Mesenchymal stem cell (in vitro differentiated cells and primary cell): Measurements from ENCODE around the gene RABEPK.
"Not testable (repeated sequence)": the region's sequence is repeated elsewhere in the genome, so short reads cannot be mapped to it uniquely, and the experiment has no call there.

Experiments
- DNase-seq: peaks from one replicate; pipeline ENCODE4 v3.0.0-alpha.2; 2013
- H2AFZ ChIP-seq: one replicate; pipeline ENCODE4 v1.6.1; 2013; ENCODE audit warnings: low read depth, mild to moderate bottlenecking, control low read depth, inconsistent platforms, low read length, moderate library complexity
- H2AK5ac ChIP-seq: 2 replicates; pipeline ENCODE4 v1.6.1; 2013; ENCODE audit warnings: low read length, moderate library complexity, mild to moderate bottlenecking, inconsistent platforms; ENCODE audit not compliant: severe bottlenecking
- H2BK120ac ChIP-seq: one replicate; pipeline ENCODE4 v1.6.1; 2013; ENCODE audit warnings: low read depth, mild to moderate bottlenecking, inconsistent platforms, low read length, moderate library complexity
- H2BK12ac ChIP-seq, 2 experiments: one replicate each; pipeline ENCODE4 v1.6.1; 2013; ENCODE audit warnings: inconsistent platforms in 2 of 2, low read length in 2 of 2, mild to moderate bottlenecking in 2 of 2, moderate library complexity in 2 of 2, control low read depth in 1 of 2
- H2BK15ac ChIP-seq: one replicate; pipeline ENCODE4 v1.6.1; 2013; ENCODE audit warnings: mild to moderate bottlenecking, low read depth, inconsistent platforms; ENCODE audit not compliant: poor library complexity, severe bottlenecking
- H2BK5ac ChIP-seq: 2 replicates; pipeline ENCODE4 v1.6.1; 2013; ENCODE audit warnings: low read depth, mild to moderate bottlenecking, low read length, control low read depth, inconsistent platforms; ENCODE audit not compliant: poor library complexity, severe bottlenecking
- H3K14ac ChIP-seq, 2 experiments: one replicate each; pipeline ENCODE4 v1.6.1; 2013; ENCODE audit warnings: inconsistent platforms in 2 of 2, low read length in 2 of 2, control low read depth in 1 of 2, mild to moderate bottlenecking in 1 of 2, moderate library complexity in 1 of 2
- H3K18ac ChIP-seq, 2 experiments: one replicate each; pipeline ENCODE4 v1.6.1; 2013; ENCODE audit warnings: inconsistent platforms in 2 of 2, low read length in 2 of 2, control low read depth in 1 of 2, low read depth in 1 of 2, mild to moderate bottlenecking in 1 of 2
- H3K23ac ChIP-seq, 2 experiments: one replicate each; pipeline ENCODE4 v1.6.1; 2013; ENCODE audit warnings: inconsistent platforms in 2 of 2, low read length in 2 of 2, mild to moderate bottlenecking in 2 of 2, moderate library complexity in 2 of 2, control low read depth in 1 of 2
- H3K27ac ChIP-seq: 2 replicates; pipeline ENCODE4 v1.5.1; 2013; ENCODE audit warnings: mild to moderate bottlenecking, moderate library complexity, low read length, control low read depth, inconsistent platforms; ENCODE audit not compliant: poor library complexity, severe bottlenecking
- H3K27me3 ChIP-seq, 2 experiments: 2 replicates each; pipeline versions ENCODE4 v1.6.1 to v1.7.0; 2013; ENCODE audit warnings: low read length in 2 of 2, mild to moderate bottlenecking in 2 of 2, moderate library complexity in 2 of 2, control low read depth in 1 of 2, inconsistent platforms in 1 of 2; ENCODE audit not compliant: control insufficient read depth in 1 of 2, insufficient read depth in 1 of 2
- H3K36me3 ChIP-seq, 2 experiments: 2 replicates each; pipeline versions ENCODE4 v1.6.1 to v1.7.0; 2013; ENCODE audit warnings: low read length in 2 of 2, control low read depth in 1 of 2, inconsistent platforms in 1 of 2, low read depth in 1 of 2, mild to moderate bottlenecking in 1 of 2; ENCODE audit not compliant: insufficient read depth in 2 of 2, control insufficient read depth in 1 of 2
- H3K4ac ChIP-seq, 2 experiments: one replicate each; pipeline ENCODE4 v1.6.1; 2013; ENCODE audit warnings: inconsistent platforms in 2 of 2, low read length in 2 of 2, mild to moderate bottlenecking in 2 of 2, moderate library complexity in 2 of 2, control low read depth in 1 of 2, low read depth in 1 of 2
- H3K4me1 ChIP-seq: 2 replicates; pipeline ENCODE4 v1.6.1; 2013; ENCODE audit warnings: low read depth, low read length, control low read depth; ENCODE audit not compliant: control insufficient read depth, insufficient read depth
- H3K4me2 ChIP-seq: 2 replicates; pipeline ENCODE4 v1.6.1; 2013; ENCODE audit warnings: low read length, mild to moderate bottlenecking, inconsistent platforms; ENCODE audit not compliant: poor library complexity, severe bottlenecking
- H3K4me3 ChIP-seq, 2 experiments: 2 replicates each; pipeline versions ENCODE4 v1.5.1 to v1.7.0; 2013; ENCODE audit warnings: low read length in 2 of 2, mild to moderate bottlenecking in 2 of 2, control low read depth in 1 of 2, low read depth in 1 of 2; ENCODE audit not compliant: insufficient read depth in 1 of 2
- H3K79me1 ChIP-seq: replicated peaks from 2 replicates; pipeline ENCODE4 v1.6.1; 2013; ENCODE audit warnings: mild to moderate bottlenecking, control low read depth, low read length, inconsistent platforms; ENCODE audit not compliant: poor library complexity, severe bottlenecking
- H3K9ac ChIP-seq: 2 replicates; pipeline ENCODE4 v1.7.0; 2013; ENCODE audit warnings: mild to moderate bottlenecking, low read length, moderate library complexity
- H3K9me3 ChIP-seq: 2 replicates; pipeline ENCODE4 v1.7.0; 2013; ENCODE audit warnings: mild to moderate bottlenecking, low read length; ENCODE audit not compliant: control insufficient read depth
- H4K8ac ChIP-seq: one replicate; pipeline ENCODE4 v1.6.1; 2013; ENCODE audit warnings: inconsistent platforms, mild to moderate bottlenecking, low read length, moderate library complexity
- H4K91ac ChIP-seq: one replicate; pipeline ENCODE4 v1.6.1; 2013; ENCODE audit warnings: mild to moderate bottlenecking, low read length, inconsistent platforms
- WGBS: methylation state at CpG from one replicate; pipeline ENCODE4 v1.1.7; 2013; ENCODE audit warnings: mixed read lengths; 5-methylcytosine and 5-hydroxymethylcytosine counted together

RABEPK gene

DNA sequence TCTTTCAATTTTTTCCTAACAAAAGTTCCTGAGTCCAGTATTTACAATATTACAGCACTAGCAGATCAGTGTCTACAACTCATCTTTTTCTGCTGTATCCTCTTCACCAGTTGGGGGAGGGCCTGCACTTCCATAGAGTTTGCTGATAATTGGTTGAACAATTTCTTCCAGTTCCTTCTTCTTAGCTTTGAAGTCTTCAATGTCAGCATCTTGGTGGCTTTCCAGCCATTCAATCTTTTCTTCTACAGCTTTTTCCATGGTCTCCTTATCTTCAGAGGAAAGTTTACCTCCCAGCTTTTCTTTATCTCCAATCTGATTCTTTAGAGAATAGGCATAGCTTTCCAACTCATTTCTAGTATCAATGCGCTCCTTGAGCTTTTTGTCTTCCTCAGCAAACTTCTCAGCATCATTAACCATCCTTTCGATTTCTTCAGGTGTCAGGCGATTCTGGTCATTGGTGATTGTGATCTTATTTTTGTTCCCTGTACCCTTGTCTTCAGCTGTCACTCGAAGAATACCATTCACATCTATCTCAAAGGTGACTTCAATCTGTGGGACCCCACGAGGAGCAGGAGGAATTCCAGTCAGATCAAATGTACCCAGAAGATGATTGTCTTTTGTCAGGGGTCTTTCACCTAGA lies 36.3 kb downstream of the RABEPK start:
- not testable (repeated sequence) for H2BK120ac ChIP-seq, H3K9me3 ChIP-seq, H3K79me1 ChIP-seq, H3K4me2 ChIP-seq, H2BK12ac ChIP-seq, H2AK5ac ChIP-seq, H3K14ac ChIP-seq, H3K4ac ChIP-seq, H4K91ac ChIP-seq, H4K8ac ChIP-seq, H3K4me1 ChIP-seq, H3K27ac ChIP-seq, H2BK15ac ChIP-seq, H3K23ac ChIP-seq, H3K18ac ChIP-seq, H3K27me3 ChIP-seq, H2AFZ ChIP-seq, H2BK5ac ChIP-seq
- 100% methylated on average over 3 of the region's 5 CpGs for WGBS
- Histone ChIP-seq H3K4me3 (peak overlapping the region in 1 of 2 experiments; percentile 46), H3K9ac (peak overlapping the region; percentile 99), H3K36me3 (peaks cover 21 to 70% of the 10 kb centered on the region in 2 experiments)
- peak; percentile 9 for DNase-seq

DNA sequence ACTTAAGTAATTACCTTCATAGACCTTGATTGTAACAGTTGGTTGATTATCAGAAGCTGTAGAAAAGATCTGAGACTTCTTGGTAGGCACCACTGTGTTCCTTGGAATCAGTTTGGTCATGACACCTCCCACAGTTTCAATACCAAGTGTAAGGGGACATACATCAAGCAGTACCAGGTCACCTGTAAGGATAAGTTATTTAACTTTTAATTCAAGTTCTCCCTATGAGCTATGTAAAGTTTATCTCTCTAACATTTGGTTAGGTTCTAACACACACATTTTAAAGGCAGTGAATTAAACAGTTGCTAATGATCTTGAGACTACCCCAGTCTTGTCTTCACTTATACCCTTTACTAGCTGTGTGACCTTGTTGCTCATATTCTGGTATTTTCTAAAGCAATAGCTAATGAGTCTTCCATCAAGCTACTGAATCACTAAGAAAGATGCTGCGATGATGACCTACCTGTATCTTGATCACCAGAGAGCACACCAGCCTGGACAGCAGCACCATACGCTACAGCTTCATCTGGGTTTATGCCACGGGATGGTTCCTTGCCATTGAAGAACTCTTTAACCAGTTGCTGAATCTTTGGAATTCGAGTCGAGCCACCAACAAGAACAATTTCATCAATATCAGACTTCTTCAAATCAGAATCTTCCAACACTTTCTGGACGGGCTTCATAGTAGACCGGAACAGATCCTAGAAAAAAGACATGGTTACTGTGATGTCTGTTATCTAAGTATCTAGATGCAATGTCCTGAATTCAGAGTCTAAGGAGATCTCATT lies 38.0 kb downstream of the RABEPK start:
- H3K27me3 ChIP-seq, result no peaks in the 10 kb centered on the region
- H3K4ac ChIP-seq, result no peak overlapping the region
- peak overlapping the region; percentile 99 for H3K9ac ChIP-seq
- no peak for DNase-seq
- H2BK12ac ChIP-seq, result no peak overlapping the region
- no peak overlapping the region for H3K14ac ChIP-seq
- no peak overlapping the region for H3K18ac ChIP-seq
- no peak overlapping the region for H2AFZ ChIP-seq
- H3K4me1 ChIP-seq, result peaks cover 10% of the 10 kb centered on the region
- H2BK15ac ChIP-seq, result no peak overlapping the region
- H2BK120ac ChIP-seq, result no peak overlapping the region
- H4K8ac ChIP-seq, result no peak overlapping the region
- H2AK5ac ChIP-seq, result no peak overlapping the region
- H3K36me3 ChIP-seq, result peaks cover 18 to 64% of the 10 kb centered on the region in 2 experiments
- WGBS, result 95% methylated on average over 6 of the region's 7 CpGs
- peak overlapping the region in 1 of 2 experiments; percentile 34 for H3K23ac ChIP-seq
- H3K4me2 ChIP-seq, result peak overlapping the region; percentile 27
- H3K27ac ChIP-seq, result no peak overlapping the region
- H3K9me3 ChIP-seq, result no peaks in the 10 kb centered on the region
- no peak overlapping the region for H2BK5ac ChIP-seq
- H3K79me1 ChIP-seq, result no peaks in the 10 kb centered on the region
- peak overlapping the region in 1 of 2 experiments; percentile 100 for H3K4me3 ChIP-seq
- H4K91ac ChIP-seq, result no peak overlapping the region

DNA sequence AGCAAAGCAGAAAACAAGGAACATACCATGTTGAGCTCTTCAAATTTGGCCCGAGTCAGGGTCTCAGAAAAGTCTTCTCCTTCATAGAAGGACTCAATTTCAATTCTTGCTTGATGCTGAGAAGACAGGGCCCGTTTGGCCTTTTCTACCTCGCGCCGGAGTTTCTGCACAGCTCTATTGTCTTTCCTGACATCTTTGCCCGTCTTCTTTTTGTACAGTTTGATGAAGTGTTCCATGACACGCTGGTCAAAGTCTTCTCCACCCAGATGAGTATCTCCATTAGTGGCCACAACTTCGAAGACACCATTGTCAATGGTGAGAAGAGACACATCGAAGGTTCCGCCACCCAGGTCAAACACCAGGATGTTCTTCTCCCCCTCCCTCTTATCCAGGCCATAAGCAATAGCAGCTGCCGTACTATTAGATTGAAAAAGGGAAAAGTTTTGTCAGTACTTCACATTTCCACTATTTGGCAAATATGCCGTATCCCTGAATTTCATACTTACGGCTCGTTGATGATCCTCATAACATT lies 38.6 kb downstream of the RABEPK start:
- Histone ChIP-seq H3K79me1 (no peaks in the 10 kb centered on the region), H2BK5ac (no peak overlapping the region), H2AFZ (no peak overlapping the region), H3K9ac (peak overlapping the region; percentile 99), H3K4me1 (peaks cover 10% of the 10 kb centered on the region), H3K36me3 (peaks cover 18 to 63% of the 10 kb centered on the region in 2 experiments), H3K23ac (no peak overlapping the region), H3K4ac (no peak overlapping the region), H3K27ac (no peak overlapping the region), H3K9me3 (no peaks in the 10 kb centered on the region), H3K27me3 (no peaks in the 10 kb centered on the region), H2AK5ac (no peak overlapping the region), H3K4me3 (peak overlapping the region in 1 of 2 experiments; percentile 100), H3K4me2 (peak overlapping the region; percentile 61), H2BK12ac (no peak overlapping the region), H3K18ac (no peak overlapping the region), H2BK120ac (no peak overlapping the region), H4K8ac (no peak overlapping the region), H4K91ac (no peak overlapping the region), H3K14ac (no peak overlapping the region), H2BK15ac (no peak overlapping the region)
- 90% methylated on average over 13 of the region's 14 CpGs for WGBS
- DNase-seq, result peak; percentile 14
